ENCODE data around the gene MSI2.
"Not testable (repeated sequence)": the region's sequence is repeated elsewhere in the genome, so short reads cannot be mapped to it uniquely, and the experiment has no call there.

MSI2 gene

DNA sequence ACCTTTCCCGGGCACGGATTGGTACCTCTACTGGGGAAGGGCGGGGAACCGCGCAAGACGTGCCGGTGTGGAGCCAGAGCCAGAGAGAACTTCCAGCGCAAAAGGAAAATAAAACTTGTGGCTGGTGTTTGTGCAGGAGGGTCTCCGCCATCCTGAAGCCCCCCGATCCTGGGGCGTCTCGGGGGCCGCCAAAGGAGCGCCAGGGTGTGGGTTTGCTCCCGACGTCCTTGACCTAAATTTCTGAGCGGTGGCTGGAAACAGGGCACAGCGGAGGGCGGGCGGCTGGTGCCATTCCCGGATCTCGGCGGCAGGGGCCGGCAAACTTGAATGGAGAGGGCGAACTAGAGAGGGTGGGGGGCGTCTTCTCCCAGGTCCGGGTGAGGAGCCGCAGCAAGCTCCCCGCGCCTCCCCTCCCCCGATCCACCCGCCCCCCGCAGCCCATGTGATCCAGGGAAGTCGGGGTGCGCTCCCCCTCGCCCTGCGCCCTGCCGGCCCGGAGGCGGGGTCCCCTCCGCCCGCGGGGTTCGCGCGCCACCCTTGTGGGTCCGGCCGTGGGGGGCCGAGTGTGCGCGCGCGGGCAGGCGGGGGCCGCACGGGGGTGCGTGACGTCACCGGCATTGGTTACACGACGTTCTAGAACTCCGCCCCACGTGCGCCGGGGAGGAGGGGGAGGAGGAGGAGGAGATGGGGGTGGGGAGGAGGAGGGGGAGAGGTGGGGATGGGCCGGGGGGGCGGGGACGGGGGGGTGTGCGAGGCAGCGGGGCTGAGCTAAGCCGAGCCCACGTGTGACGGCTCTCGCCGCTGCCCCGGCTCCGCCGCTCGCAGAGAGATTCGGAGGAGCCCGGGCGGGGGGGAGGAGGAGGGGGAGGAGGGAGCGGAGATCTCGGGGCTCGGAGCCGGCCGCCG is at the start of gene MSI2:
TSS of gene MSI2 (plus strand) at position 748 of the 906 bp plus-strand sequence. CDS start 220 bp downstream, outside the sequence.
- DNase-seq = peak; percentile 85

GRCh38 chr17:57206928-57207327 is 49.4 kb upstream of the MSI2 start:
- no peak for DNase-seq

DNA sequence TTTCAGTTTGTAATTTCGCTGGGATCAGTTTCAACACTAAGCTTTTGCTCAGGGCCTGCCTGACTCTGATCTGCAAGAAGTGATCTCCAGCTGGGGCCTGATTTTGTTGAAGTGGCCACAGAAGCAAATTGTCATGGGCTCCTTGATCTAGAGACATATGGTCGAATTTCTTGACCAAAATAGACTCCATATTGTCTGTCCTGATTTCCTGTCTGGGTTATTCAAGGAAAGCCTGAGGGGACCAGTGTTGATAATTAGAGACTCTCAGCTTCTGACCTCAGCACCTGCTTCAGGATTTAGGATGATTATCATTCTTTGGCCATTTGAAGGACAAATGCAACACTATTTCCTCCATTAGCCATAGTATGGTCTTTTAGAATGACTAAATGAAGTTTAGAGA is 48.9 kb upstream of the MSI2 start:
- no peak for DNase-seq

DNA sequence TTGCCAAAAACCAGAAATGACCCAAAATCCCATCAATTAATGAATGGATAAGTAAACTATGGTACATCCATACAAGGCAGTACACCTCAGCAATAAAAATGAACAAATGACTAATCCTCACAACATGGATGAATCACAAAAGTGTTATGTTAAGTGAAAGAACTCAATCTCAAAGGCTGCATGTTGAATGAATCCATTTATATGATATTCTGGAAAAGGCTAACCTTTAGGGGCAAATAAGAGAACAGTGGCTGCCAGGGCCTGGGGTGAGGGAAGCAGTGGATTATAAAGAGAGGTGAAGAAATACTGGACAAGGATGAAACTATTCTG is 46.1 kb upstream of the MSI2 start:
- DNase-seq = no peak

- DNase-seq = no peak
Measured at GRCh38 chr17:57210972-57211411, 45.3 kb upstream of the MSI2 start.

DNA sequence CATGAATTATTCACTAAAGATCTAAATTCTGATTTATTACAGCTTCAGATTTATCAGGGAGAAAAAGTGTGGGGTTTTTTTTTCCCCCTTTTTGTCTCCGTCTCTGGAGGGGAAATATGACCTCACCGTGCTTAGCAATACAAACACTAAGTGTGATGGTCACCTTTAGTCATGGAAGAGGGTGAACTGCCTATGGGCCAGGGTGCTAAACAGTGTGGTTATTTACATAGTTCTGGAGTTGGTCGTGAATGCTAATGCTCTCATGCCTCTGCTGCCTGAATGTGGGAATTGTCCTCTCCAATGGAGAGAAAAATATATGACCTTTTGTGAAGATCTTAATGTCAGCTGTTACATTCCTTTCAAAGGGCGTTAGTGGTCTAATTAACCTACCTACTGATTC is 44.8 kb upstream of the MSI2 start:
- no peak for DNase-seq

DNA sequence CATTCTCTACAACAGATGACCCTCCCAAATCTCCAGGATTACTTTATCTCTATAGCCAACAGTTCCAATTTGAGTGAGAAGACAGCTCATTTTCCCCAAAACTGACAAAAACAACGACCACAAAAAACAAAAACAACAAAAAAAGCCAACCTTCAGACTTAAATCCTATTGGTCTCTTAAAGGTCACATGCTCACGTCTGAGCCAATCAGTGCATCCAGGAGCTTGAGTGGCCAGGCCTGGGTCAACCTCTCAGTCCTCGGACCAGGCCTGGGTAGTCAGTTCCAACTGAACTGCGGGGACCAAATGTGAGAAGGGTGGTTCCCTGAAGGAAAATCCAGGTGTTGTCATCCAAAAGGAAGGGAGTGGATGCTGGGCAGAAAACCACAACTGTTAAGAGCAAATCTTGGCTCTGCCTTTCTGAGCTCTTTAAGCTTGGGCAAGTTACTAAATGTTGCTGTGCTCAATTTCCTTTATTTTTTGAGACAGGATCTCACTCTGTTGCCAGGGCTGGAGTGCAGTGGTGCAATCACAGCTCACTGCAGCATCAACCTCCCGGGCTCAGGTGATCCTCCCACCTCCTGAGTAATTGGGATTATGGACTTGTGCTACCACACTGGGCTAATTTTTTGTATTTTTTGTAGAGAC is 43.0 kb upstream of the MSI2 start:
- no peak for DNase-seq

GRCh38 chr17:57215317-57215716 is 41.0 kb upstream of the MSI2 start:
- DNase-seq = peak; percentile 65

GRCh38 chr17:57221366-57222350 is 34.7 kb upstream of the MSI2 start:
- DNase-seq = no peak

- DNase-seq = not testable (repeated sequence)
Measured at GRCh38 chr17:57222422-57222821, 33.9 kb upstream of the MSI2 start.

DNA sequence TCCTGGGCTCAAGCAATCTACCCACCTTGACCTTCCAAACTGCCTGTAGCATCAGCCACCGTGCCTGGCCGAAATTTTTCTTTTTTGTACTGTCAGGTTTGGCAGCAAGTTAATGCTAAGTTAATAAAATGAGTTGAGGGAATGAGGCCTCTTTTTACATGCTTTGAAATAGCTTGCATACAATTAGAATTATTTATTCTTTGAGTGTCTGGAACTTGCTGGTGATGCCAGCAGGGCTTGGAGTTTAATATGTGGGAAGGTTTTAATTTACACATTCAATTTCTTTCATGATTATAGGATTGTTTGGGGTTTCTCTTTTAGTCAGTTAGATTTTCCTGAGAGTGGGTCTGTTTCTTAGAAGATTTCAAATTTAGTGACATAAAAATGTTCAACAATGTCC is 31.2 kb upstream of the MSI2 start:
- DNase-seq = no peak

- peak; percentile 37 for DNase-seq
Measured at GRCh38 chr17:57226793-57227192, 29.5 kb upstream of the MSI2 start.

- no peak for DNase-seq
Measured at GRCh38 chr17:57228911-57229310, 27.4 kb upstream of the MSI2 start.

GRCh38 chr17:57234061-57234738 is 22.1 kb upstream of the MSI2 start:
- DNase-seq = no peak

DNA sequence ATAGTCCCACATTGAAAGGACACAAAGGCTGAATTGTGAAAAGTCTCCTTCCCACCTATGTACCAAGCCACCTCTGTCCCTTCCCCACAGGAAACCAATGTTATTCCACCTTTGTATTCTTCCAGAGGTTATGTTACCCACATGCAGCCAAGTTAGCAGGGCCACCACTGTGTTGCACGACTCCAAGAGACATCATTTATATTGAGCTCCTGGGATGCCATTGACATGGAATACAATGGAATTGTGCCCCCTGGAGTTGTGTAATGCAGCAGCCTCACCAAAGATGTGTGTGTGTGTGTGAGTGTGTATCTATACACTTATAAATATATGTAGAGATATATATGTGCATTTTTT is 21.6 kb upstream of the MSI2 start:
- no peak for DNase-seq

DNA sequence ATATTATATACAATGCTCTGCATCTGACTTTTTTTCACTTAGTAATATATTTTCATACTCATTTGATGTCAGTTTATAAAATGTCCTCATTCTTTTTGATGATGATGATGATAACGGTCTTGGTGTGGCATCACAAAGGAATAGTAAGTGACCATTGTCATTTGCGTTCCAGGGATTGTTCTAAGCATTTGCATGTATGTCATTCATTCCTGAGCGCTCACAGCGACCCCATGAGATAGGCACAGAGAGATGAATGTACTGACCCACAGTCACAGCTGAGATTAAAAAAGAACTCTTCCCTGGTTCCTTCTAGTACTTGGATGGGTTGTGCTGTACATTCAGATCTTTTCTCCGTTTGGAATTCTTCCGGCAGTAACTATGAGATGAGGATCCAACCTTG is 21.2 kb upstream of the MSI2 start:
- no peak for DNase-seq

GRCh38 chr17:57236686-57237299 is 19.5 kb upstream of the MSI2 start:
- DNase-seq = no peak

- no peak for DNase-seq
Measured at GRCh38 chr17:57240648-57241047, 15.7 kb upstream of the MSI2 start.

DNA sequence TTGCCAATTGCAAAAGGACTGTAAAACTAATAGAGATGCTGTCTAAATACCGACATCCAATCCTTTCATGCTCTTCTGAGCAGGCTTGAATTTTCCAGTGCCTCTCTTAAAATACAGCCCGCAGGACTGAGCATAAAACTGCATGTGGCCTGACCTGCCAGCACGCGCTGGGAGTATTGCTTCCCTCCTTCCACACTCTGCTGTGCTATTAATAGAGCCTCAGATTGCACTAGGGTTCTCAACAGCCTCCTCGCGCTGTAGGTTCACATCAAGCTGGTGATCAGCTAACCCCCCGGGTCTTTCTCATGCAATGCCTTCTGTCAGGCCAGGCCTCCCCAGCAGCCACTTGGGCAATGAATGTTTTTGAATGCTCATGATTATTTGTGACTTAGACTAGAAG is 14.2 kb upstream of the MSI2 start:
- no peak for DNase-seq

DNA sequence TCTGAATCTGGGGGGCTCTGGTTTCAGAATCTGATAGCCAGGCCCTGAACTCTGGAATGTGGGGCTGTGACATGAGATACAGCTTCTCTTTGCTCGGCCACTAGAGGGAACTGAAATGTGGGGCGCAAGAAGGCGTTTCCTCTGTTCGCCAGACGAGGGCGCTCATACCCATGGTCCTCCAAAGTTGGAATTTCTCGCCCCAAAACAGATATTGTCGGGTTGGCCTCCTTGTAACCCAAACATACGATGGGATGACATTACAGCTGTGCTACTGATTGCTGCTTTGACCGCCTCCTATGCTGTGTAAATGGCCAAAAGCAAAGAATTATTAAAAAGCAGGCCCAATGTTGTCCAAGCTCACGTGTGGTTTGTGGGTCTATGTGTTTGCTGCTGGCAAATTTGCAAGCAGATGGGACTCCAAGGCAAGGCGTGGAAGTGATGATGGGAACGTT is 13.1 kb upstream of the MSI2 start:
- DNase-seq = peak; percentile 80

GRCh38 chr17:57245786-57246185 is 10.5 kb upstream of the MSI2 start:
- no peak for DNase-seq

- no peak for DNase-seq
Measured at GRCh38 chr17:57246257-57246656, 10.1 kb upstream of the MSI2 start.

Measured in hematopoietic multipotent progenitor cell treated with erythropoietin and hydrocortisone succinate and interleukin-3 and kit ligand, for 8 days (in vitro differentiated cells).